Measurements from ENCODE around the gene ZBTB12. TPM values are rescaled to one million over a fixed set of nuclear protein-coding genes. Genes with fewer than 3 reads are reported as not detected.

Gene ZBTB12
- total RNA-seq = 1 to 10 TPM in 1 of 4 donors, under 1 TPM in 3; 0.38 to 1.7 (median 0.93) TPM

GRCh38 chr6:31901953-31902643 lies at the start of gene ZBTB12:
Gene ZBTB12, minus strand, starts transcription at chr6:31902086. Its CDS starts 781 bp downstream, at chr6:31901305.
- TF ChIP-seq CTCF (IDR thresholded peaks at IDR 0.05; ENCODE audit: low read depth) = no peak

- no peak for TF ChIP-seq CTCF (IDR thresholded peaks at IDR 0.05; ENCODE audit: low read depth)
Observed at GRCh38 chr6:31949926-31950548, 48.2 kb upstream of the ZBTB12 start.

GRCh38 chr6:31948753-31949413 lies 47.0 kb upstream of the ZBTB12 start:
- TF ChIP-seq CTCF (IDR thresholded peaks at IDR 0.05; ENCODE audit: low read depth) = no peak

- no peak for TF ChIP-seq CTCF (IDR thresholded peaks at IDR 0.05; ENCODE audit: low read depth)
Observed at GRCh38 chr6:31948306-31948705, 46.4 kb upstream of the ZBTB12 start.

GRCh38 chr6:31947864-31948263 lies 46.0 kb upstream of the ZBTB12 start:
- TF ChIP-seq CTCF (IDR thresholded peaks at IDR 0.05; ENCODE audit: low read depth) = no peak

- TF ChIP-seq CTCF (IDR thresholded peaks at IDR 0.05; ENCODE audit: low read depth) = no peak
Observed at GRCh38 chr6:31947070-31947675, 45.3 kb upstream of the ZBTB12 start.

GRCh38 chr6:31946370-31946885 lies 44.5 kb upstream of the ZBTB12 start:
- no peak for TF ChIP-seq CTCF (IDR thresholded peaks at IDR 0.05; ENCODE audit: low read depth)

All from subcutaneous adipose tissue (tissue), 4 donors.